ENCODE results near the gene TSTD1.
"Not testable (repeated sequence)": the region's sequence is repeated elsewhere in the genome, so short reads cannot be mapped to it uniquely, and the experiment has no call there.

The TSTD1 gene

GRCh38 chr1:161000736-161001480 lies 37.9 kb downstream of the TSTD1 start:
- TF ChIP-seq CTCF (conservative IDR thresholded peaks at IDR 0.05; ENCODE audit: low read depth, low read length) = no peak
- H3K4me3 ChIP-seq (ENCODE audit: low read length) = no peak overlapping the region
- no peak for DNase-seq (ENCODE audit: low read depth)

GRCh38 chr1:160999376-160999775 lies 39.4 kb downstream of the TSTD1 start:
- no peak overlapping the region for H3K4me3 ChIP-seq (ENCODE audit: low read length)
- no peak for TF ChIP-seq CTCF (conservative IDR thresholded peaks at IDR 0.05; ENCODE audit: low read depth, low read length)
- no peak for DNase-seq (ENCODE audit: low read depth)

GRCh38 chr1:160997323-160998038 lies 41.3 kb downstream of the TSTD1 start:
- no peak for DNase-seq (ENCODE audit: low read depth)
- TF ChIP-seq CTCF (conservative IDR thresholded peaks at IDR 0.05; ENCODE audit: low read depth, low read length) = peak; percentile 68
- no peak overlapping the region for H3K4me3 ChIP-seq (ENCODE audit: low read length)

GRCh38 chr1:160996178-160996577 lies 42.6 kb downstream of the TSTD1 start:
- no peak for TF ChIP-seq CTCF (conservative IDR thresholded peaks at IDR 0.05; ENCODE audit: low read depth, low read length)
- DNase-seq (ENCODE audit: low read depth) = no peak

GRCh38 chr1:160993544-160994193 lies 45.1 kb downstream of the TSTD1 start:
- TF ChIP-seq CTCF (conservative IDR thresholded peaks at IDR 0.05; ENCODE audit: low read depth, low read length) = peak; percentile 38
- DNase-seq (ENCODE audit: low read depth) = no peak
- no peak overlapping the region for H3K4me3 ChIP-seq (ENCODE audit: low read length)

More at GRCh38 chr1:160996178-160996577, 42.6 kb downstream of the TSTD1 start:
- H3K4me3 ChIP-seq (ENCODE audit: low read length) = no peak overlapping the region

GRCh38 chr1:160992036-160992435 lies 46.7 kb downstream of the TSTD1 start:
- not testable (repeated sequence) for H3K4me3 ChIP-seq (ENCODE audit: low read length); DNase-seq (ENCODE audit: low read depth)
